Bronchial epithelial cell (primary cell): ENCODE results near the gene MMS19. TPM values are rescaled to one million over a fixed set of nuclear protein-coding genes. Genes with fewer than 3 reads are reported as not detected.

Experiments used
- DNase-seq: peaks from one replicate; pipeline ENCODE4 v3.0.0-alpha.2; 2010; ENCODE audit warnings: low read depth
- FAIRE-seq: peaks from 2 replicates; lab custom pipeline; 2011; peaks lifted over from hg19 to GRCh38; lab: Jason Lieb, UNC
- H3K27me3 ChIP-seq: 2 replicates; pipeline ENCODE4 v1.5.1; 2011; ENCODE audit warnings: low read length; ENCODE audit not compliant: control insufficient read depth, insufficient read depth
- H3K36me3 ChIP-seq: 2 replicates; pipeline ENCODE4 v1.5.1; 2011; ENCODE audit warnings: low read length; ENCODE audit not compliant: control insufficient read depth, insufficient read depth
- H3K4me3 ChIP-seq: 2 replicates; pipeline ENCODE4 v1.5.1; 2011; ENCODE audit warnings: mild to moderate bottlenecking, low read depth, low read length, control low read depth
- CTCF ChIP-seq: IDR thresholded peaks from 2 replicates; pipeline ENCODE4 v1.5.1; 2011; ENCODE audit warnings: mild to moderate bottlenecking, moderate library complexity, low read length, control low read depth, inconsistent platforms; ENCODE audit not compliant: insufficient read depth, severe bottlenecking
- total RNA-seq: library from RNA; depleted of rRNA; stranded (reverse); fragments of >200 nt; gene quantifications from 2 replicates; pipeline ENCODE4 v1.2.1, GENCODE V29; 2014

Gene MMS19
- total RNA-seq, 1 donor from 2014 or later = 38.2 TPM

GRCh38 chr10:97434557-97434956, 63.7 kb downstream of the MMS19 start:
- Histone ChIP-seq H3K4me3 (no peak overlapping the region), H3K36me3 (peaks cover 17% of the 10 kb centered on the region), H3K27me3 (no peaks in the 10 kb centered on the region)
- no peak for TF ChIP-seq CTCF
- DNase-seq = no peak
- no peak for FAIRE-seq

- DNase-seq (no peak), FAIRE-seq (no peak)
- TF ChIP-seq CTCF = no peak
- peaks cover 15% of the 10 kb centered on the region for H3K36me3 ChIP-seq
- no peaks in the 10 kb centered on the region for H3K27me3 ChIP-seq
- H3K4me3 ChIP-seq = no peak overlapping the region
Measured at GRCh38 chr10:97434055-97434454, 64.2 kb downstream of the MMS19 start.

- peaks cover 15% of the 10 kb centered on the region for H3K36me3 ChIP-seq
- no peaks in the 10 kb centered on the region for H3K27me3 ChIP-seq
- peak overlapping the region; percentile 21 for H3K4me3 ChIP-seq
- no peak for FAIRE-seq
- peak; percentile 38 for DNase-seq
- no peak for TF ChIP-seq CTCF
Measured at GRCh38 chr10:97428572-97428981, 69.6 kb downstream of the MMS19 start.

- TF ChIP-seq CTCF = no peak
- peak; percentile 50 for DNase-seq
- Histone ChIP-seq H3K36me3 (peaks cover 15% of the 10 kb centered on the region), H3K4me3 (peak overlapping the region; percentile 98), H3K27me3 (no peaks in the 10 kb centered on the region)
- FAIRE-seq = no peak
Measured at GRCh38 chr10:97427571-97428179, 70.5 kb downstream of the MMS19 start.

GRCh38 chr10:97426776-97427570, 71.2 kb downstream of the MMS19 start:
- H3K36me3 ChIP-seq = peaks cover 15% of the 10 kb centered on the region
- peak overlapping the region; percentile 98 for H3K4me3 ChIP-seq
- no peak for TF ChIP-seq CTCF
- H3K27me3 ChIP-seq = no peaks in the 10 kb centered on the region
- FAIRE-seq = no peak
- no peak for DNase-seq
